T-cell (primary cell): ENCODE results near the gene CAPS. TPM values are rescaled to one million over a fixed set of nuclear protein-coding genes. Genes with fewer than 3 reads are reported as not detected.
"Not testable (repeated sequence)": the region's sequence is repeated elsewhere in the genome, so short reads cannot be mapped to it uniquely, and the experiment has no call there.

Source experiments
- ATAC-seq, 4 experiments: fragments of 200-7000 bp in 3 of 4; fragments of 150-1000 bp in 1 of 4; cut with Tn5 transposase; replicated peaks in 1 of 4; 1 replicate in 3 of 4; 2 replicates in 1 of 4; pipeline ENCODE4 v1.10.0; 2021; ENCODE audit warnings: moderate library complexity in 3 of 4, mild to moderate bottlenecking in 2 of 4, moderate number of reproducible peaks in 1 of 4
- CTCF ChIA-PET, 2 donors: fragments of 300-600 bp; sonication (Branson Sonifier 250); formaldehyde crosslinking; loops; one replicate each; lab custom pipeline; 2022; ENCODE audit warnings: antibody characterized with exemption in 2 of 2; lab: Charles Lee
- POLR2A ChIA-PET, 2 donors: fragments of 300-600 bp; sonication (Branson Sonifier 250); formaldehyde crosslinking; loops; one replicate each; lab custom pipeline; 2022; ENCODE audit warnings: antibody characterized with exemption in 2 of 2; lab: Charles Lee
- DNase-seq, 35 experiments: peaks; one replicate each; pipeline versions ENCODE4 v3.0.0 to v3.0.0-alpha.2; 2013 to 2023
- H3K27ac ChIP-seq: one replicate; pipeline ENCODE4 v1.5.1; 2013; ENCODE audit warnings: low read length
- H3K27me3 ChIP-seq, 2 experiments: replicated peaks in 1 of 2; 1 replicate in 1 of 2; 2 replicates in 1 of 2; pipeline versions ENCODE4 v1.6.1 to v1.7.0; 2013; ENCODE audit warnings: low read length in 1 of 2, mixed read lengths in 1 of 2; ENCODE audit not compliant: control insufficient read depth in 2 of 2, insufficient read depth in 2 of 2; ENCODE audit errors: extremely low read depth in 1 of 2
- H3K36me3 ChIP-seq, 2 donors: 1 replicate in 1 of 2; 2 replicates in 1 of 2; pipeline versions ENCODE4 v1.6.1 to v1.7.0; 2013; ENCODE audit warnings: low read length in 1 of 2; ENCODE audit not compliant: control insufficient read depth in 2 of 2, insufficient read depth in 1 of 2; ENCODE audit errors: extremely low read depth in 1 of 2
- H3K4me1 ChIP-seq, 2 experiments: 1 replicate in 1 of 2; 2 replicates in 1 of 2; pipeline versions ENCODE4 v1.6.1 to v1.7.0; 2013; ENCODE audit warnings: low read length in 2 of 2, mixed read lengths in 1 of 2; ENCODE audit not compliant: insufficient read depth in 2 of 2, control insufficient read depth in 1 of 2; ENCODE audit errors: extremely low read depth in 1 of 2
- H3K4me3 ChIP-seq, 2 donors: 1 replicate in 1 of 2; 2 replicates in 1 of 2; pipeline versions ENCODE4 v1.5.1 to v1.7.0; 2013; ENCODE audit warnings: mild to moderate bottlenecking in 2 of 2, low read length in 1 of 2, moderate library complexity in 1 of 2; ENCODE audit not compliant: control insufficient read depth in 1 of 2; ENCODE audit errors: extremely low read depth in 1 of 2
- H3K9me3 ChIP-seq: 2 replicates; pipeline ENCODE4 v1.7.0; 2013
- H3K27ac Mint-ChIP-seq, 2 donors: one replicate each; pipeline ENCODE4 v1.8.0; 2020 to 2021; ENCODE audit warnings: mild to moderate bottlenecking in 2 of 2, mixed read lengths in 2 of 2
- H3K27me3 Mint-ChIP-seq, 2 donors: one replicate each; pipeline ENCODE4 v1.8.0; 2021 to 2022; ENCODE audit warnings: mixed read lengths in 2 of 2
- H3K36me3 Mint-ChIP-seq: one replicate; pipeline ENCODE4 v1.8.0; 2021; ENCODE audit warnings: mixed read lengths
- H3K4me1 Mint-ChIP-seq, 3 donors: one replicate each; pipeline ENCODE4 v1.8.0; 2020 to 2022; ENCODE audit warnings: mixed read lengths in 3 of 3, mild to moderate bottlenecking in 1 of 3
- H3K4me3 Mint-ChIP-seq, 3 donors: one replicate each; pipeline ENCODE4 v1.8.0; 2020 to 2022; ENCODE audit warnings: mild to moderate bottlenecking in 3 of 3, mixed read lengths in 3 of 3, moderate library complexity in 3 of 3
- H3K9me3 Mint-ChIP-seq, 3 donors: one replicate each; pipeline ENCODE4 v1.8.0; 2020 to 2022; ENCODE audit warnings: mixed read lengths in 3 of 3
- WGBS: methylation state at CpG from one replicate; pipeline ENCODE4 v1.1.5; 2013; ENCODE audit warnings: missing lambda C conversion rate; ENCODE audit not compliant: insufficient coverage; 5-methylcytosine and 5-hydroxymethylcytosine counted together
- total RNA-seq, 35 experiments: library from RNA in 6 of 35; stranded (reverse) in 6 of 35; fragments of 120-200 nt in 1 of 35; gene quantifications; one replicate each; pipeline versions ENCODE4 v1.2.1 to v1.2.4 and lab custom pipeline; 2013 to 2026

CAPS gene
- total RNA-seq, 5 donors from 2014 or later (not counting 1 experiment from before 2014, with no cell fraction given): 43.3 to 74.8 (median 69.8) TPM

DNA sequence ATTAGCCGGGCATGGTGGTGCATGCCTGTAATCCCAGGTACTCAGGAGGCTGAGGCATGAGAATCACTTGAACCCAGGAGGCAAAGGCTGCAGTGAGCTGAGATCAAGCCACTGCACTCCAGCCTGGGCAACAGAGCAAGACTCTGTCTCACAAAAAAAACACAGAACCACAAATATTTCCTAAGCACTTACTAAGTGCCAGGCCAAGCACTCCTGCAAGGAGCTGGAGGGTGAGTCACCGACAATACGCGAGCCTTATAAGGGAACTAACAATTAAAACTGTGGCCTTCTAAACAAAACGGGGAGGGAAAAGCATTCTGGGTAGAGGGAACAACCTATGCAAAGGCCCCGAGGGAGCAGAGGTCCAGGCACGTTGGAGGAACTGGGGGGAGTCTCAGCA, 39.6 kb upstream of the CAPS start:
- H3K9me3 Mint-ChIP-seq, CTCF ChIA-PET, ATAC-seq, H3K9me3 ChIP-seq, H3K4me3 ChIP-seq, H3K4me3 Mint-ChIP-seq, POLR2A ChIA-PET, H3K4me1 ChIP-seq, H3K36me3 Mint-ChIP-seq, H3K4me1 Mint-ChIP-seq, H3K27ac Mint-ChIP-seq, DNase-seq, H3K36me3 ChIP-seq, H3K27ac ChIP-seq: not testable (repeated sequence)
- 84% methylated on average over 7 of the region's 7 CpGs for WGBS
- peaks cover 10 to 24% of the 10 kb centered on the region in 2 donors for H3K27me3 Mint-ChIP-seq
- H3K27me3 ChIP-seq: peaks cover 3 to 34% of the 10 kb centered on the region in 2 experiments

DNA sequence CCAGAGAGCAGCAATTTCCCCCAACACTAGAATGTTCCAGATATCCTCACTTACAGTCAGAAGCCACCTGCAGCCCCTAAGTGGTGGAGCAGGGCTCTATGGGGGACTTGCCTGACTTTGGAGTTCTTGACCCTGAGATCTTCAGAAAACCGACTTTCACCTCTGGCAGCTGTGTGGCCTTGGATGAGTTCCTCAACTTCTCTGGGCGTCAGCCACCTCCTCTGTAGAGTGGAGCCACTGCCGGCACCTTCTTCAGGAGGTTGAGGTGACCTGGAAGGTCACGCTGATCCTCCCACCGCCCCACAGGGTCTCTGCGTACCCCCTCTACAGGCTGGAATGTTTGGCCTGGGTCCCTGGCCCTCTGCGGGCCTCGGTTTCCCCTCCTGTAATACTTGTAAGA, 36.6 kb upstream of the CAPS start:
- Mint-ChIP-seq H3K27ac (no peak overlapping the region), H3K4me1 (no peaks in the 10 kb centered on the region), H3K9me3 (no peaks in the 10 kb centered on the region), H3K4me3 (no peak overlapping the region), H3K36me3 (no peaks in the 10 kb centered on the region), H3K27me3 (peaks cover 14 to 31% of the 10 kb centered on the region in 2 donors)
- 72% methylated on average over 6 of the region's 8 CpGs for WGBS
- Histone ChIP-seq H3K4me3 (no peak overlapping the region), H3K27ac (no peak overlapping the region), H3K27me3 (peaks cover 4 to 61% of the 10 kb centered on the region in 2 experiments), H3K36me3 (no peaks in the 10 kb centered on the region), H3K4me1 (no peaks in the 10 kb centered on the region), H3K9me3 (no peaks in the 10 kb centered on the region)
- ATAC-seq: no peak
- no peak for DNase-seq
- ChIA-PET CTCF (no interaction called here), POLR2A (no interaction called here)

GRCh38 chr19:5877882-5878281, 36.2 kb upstream of the CAPS start:
- DNase-seq: no peak
- WGBS: 78% methylated on average over 4 of the region's 9 CpGs

GRCh38 chr19:5880196-5880595, 33.9 kb upstream of the CAPS start:
- 64% methylated on average over 2 of the region's 6 CpGs for whole genome bisulfite sequencing
- no peak overlapping the region for H3K27ac Mint-ChIP-seq
- no peak overlapping the region for H3K4me3 Mint-ChIP-seq
- ChIA-PET CTCF (no interaction called here), POLR2A (interaction anchor here in 1 of 2 donors (0.7 kb wide), 1 partner anchor 88 kb away, joined by 3 read pairs; no protein-coding TSS in a partner anchor)
- no peak for DNase-seq
- H3K27me3 Mint-ChIP-seq: peaks cover 17 to 34% of the 10 kb centered on the region in 2 donors
- Histone ChIP-seq H3K9me3 (no peaks in the 10 kb centered on the region), H3K4me1 (no peaks in the 10 kb centered on the region), H3K36me3 (no peaks in the 10 kb centered on the region), H3K27me3 (peaks cover 5 to 61% of the 10 kb centered on the region in 2 experiments), H3K27ac (no peak overlapping the region), H3K4me3 (no peak overlapping the region)
- ATAC-seq: no peak
- no peaks in the 10 kb centered on the region for H3K36me3 Mint-ChIP-seq
- H3K4me1 Mint-ChIP-seq: no peaks in the 10 kb centered on the region
- no peaks in the 10 kb centered on the region for H3K9me3 Mint-ChIP-seq

More at GRCh38 chr19:5877882-5878281, 36.2 kb upstream of the CAPS start:
- Histone ChIP-seq H3K4me3 (no peak overlapping the region), H3K9me3 (no peaks in the 10 kb centered on the region), H3K36me3 (no peaks in the 10 kb centered on the region), H3K27ac (no peak overlapping the region), H3K27me3 (peaks cover 5 to 61% of the 10 kb centered on the region in 2 experiments), H3K4me1 (no peaks in the 10 kb centered on the region)
- no peak overlapping the region for H3K4me3 Mint-ChIP-seq
- H3K27me3 Mint-ChIP-seq: peaks cover 17 to 34% of the 10 kb centered on the region in 2 donors
- no peaks in the 10 kb centered on the region for H3K36me3 Mint-ChIP-seq
- ChIA-PET CTCF (no interaction called here), POLR2A (no interaction called here)
- H3K27ac Mint-ChIP-seq: no peak overlapping the region
- ATAC-seq: no peak
- no peaks in the 10 kb centered on the region for H3K9me3 Mint-ChIP-seq
- no peaks in the 10 kb centered on the region for H3K4me1 Mint-ChIP-seq

DNA sequence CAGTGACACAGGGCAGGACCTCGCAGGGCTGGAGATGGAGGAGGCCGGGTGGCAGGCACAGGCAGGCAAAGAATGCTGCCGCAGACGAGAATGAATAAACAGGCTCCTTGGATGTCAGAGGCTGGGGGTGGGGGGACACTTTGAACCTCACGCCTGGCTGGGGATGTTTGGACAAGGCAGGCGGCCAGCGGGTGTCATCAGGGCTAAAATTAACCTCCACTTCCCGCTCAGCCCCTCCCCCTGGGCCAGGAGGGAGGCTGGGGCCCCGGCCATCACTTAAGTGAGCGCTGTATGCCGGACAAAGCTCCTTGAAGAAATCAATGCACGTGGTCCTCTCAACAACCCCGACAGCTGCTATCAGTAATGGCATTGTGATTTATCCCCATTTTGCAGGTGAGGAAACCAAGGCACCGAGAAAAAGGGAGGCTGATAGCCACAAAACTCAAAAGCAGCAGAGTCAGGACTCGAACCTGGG, 33.4 kb upstream of the CAPS start:
- POLR2A ChIA-PET: no interaction called here
- Mint-ChIP-seq H3K4me3 (no peak overlapping the region), H3K4me1 (no peaks in the 10 kb centered on the region), H3K36me3 (no peaks in the 10 kb centered on the region), H3K9me3 (no peaks in the 10 kb centered on the region), H3K27me3 (peaks cover 17 to 36% of the 10 kb centered on the region in 2 donors), H3K27ac (no peak overlapping the region)
- H3K27me3 ChIP-seq: peaks cover 5 to 64% of the 10 kb centered on the region in 2 experiments
- no peaks in the 10 kb centered on the region for H3K36me3 ChIP-seq
- no peaks in the 10 kb centered on the region for H3K4me1 ChIP-seq
- no peaks in the 10 kb centered on the region for H3K9me3 ChIP-seq
- no peak overlapping the region for H3K27ac ChIP-seq
- DNase-seq (no peak), ATAC-seq (no peak)
- no peak overlapping the region for H3K4me3 ChIP-seq
- CTCF ChIA-PET: no interaction called here
- 30% methylated on average over 10 of the region's 15 CpGs for WGBS

DNA sequence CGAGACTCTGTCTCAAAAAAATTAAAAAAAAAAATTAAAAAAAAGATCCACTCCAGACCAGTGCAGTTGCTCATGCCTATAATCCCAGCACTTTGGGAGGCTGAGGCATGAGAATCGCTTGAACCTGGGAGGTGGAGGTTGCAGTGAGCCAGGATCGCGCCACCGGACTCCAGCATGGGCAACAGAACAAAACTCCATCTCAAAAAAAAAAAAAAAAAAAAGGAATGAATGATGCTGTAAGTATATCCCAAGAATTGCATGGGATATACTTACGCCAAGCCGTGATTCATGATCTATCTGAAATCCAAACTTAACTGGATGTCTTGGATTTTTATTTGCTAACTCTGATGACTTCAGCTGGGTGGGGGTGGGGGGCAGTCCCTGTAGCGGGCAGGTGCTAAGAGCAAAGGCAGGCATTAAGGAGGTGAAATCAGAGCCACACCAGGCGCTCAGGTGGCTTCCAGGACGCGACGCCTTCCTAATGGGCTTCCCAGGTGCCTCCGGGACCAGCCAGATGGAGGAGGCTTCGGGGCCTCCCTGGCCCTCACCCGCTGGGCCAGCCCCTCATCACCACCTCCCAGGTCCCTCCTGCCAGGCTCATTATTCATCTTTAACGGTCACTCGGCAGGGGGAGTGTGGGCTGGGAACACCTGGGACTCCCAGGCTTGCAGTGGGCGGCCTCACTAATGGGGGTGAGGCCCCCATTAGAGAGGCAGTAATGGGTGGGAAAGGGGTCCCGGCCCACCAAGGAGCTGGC, 32.3 kb upstream of the CAPS start:
- Histone ChIP-seq H3K27ac (no peak overlapping the region), H3K4me1 (no peaks in the 10 kb centered on the region), H3K27me3 (peaks cover 5 to 61% of the 10 kb centered on the region in 2 experiments), H3K9me3 (no peaks in the 10 kb centered on the region), H3K4me3 (no peak overlapping the region), H3K36me3 (no peaks in the 10 kb centered on the region)
- no peaks in the 10 kb centered on the region for H3K36me3 Mint-ChIP-seq
- no peaks in the 10 kb centered on the region for H3K9me3 Mint-ChIP-seq
- POLR2A ChIA-PET: no interaction called here
- DNase-seq: no peak
- ATAC-seq: no peak
- 59% methylated on average over 8 of the region's 19 CpGs for WGBS
- no peak overlapping the region for H3K4me3 Mint-ChIP-seq
- peaks cover 12 to 30% of the 10 kb centered on the region in 2 donors for H3K27me3 Mint-ChIP-seq
- CTCF ChIA-PET: no interaction called here
- no peaks in the 10 kb centered on the region for H3K4me1 Mint-ChIP-seq
- no peak overlapping the region for H3K27ac Mint-ChIP-seq
